Measurements from ENCODE around the gene CMTM5.

The CMTM5 gene

DNA sequence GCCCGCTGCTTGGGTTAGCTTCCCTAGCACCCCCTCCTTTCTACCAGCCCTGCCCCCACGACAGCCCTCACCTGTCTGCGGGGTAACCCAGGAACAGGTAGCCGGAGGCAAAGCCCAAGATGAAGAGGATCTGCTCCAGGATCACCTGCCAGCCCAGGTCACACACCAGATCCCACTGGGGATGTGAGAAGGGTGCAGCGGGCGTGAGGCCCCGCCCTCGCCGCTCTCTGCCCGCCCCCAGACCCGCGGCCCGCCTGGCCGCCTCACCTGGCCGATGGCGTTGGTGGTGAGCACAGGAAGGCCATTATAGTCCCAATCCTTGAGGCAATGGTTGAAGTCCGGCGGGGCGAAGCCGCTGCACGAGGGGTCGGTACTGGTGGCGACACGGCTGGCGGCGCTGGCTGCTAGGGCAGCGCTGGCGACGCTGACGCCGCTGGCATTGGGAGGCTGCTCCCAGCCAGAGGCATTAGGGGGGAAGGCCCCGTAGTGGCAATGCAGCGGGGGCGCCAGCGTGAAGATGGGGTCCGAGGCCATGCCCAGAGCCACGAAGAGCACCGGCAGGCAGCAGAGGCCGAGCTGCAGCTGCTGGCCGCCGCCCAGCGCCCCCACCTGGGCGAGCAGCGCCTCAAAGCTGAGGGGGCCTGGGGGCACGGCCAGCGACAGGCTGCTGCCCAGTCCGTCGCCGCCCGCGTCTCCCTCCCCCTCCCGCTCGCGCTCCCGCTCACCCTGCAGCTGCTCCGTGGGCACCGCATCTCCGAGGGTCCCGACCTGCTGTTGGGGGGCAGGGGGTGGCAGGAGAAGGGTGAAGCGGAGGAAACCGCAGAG lies 25.0 kb upstream of the CMTM5 start:
- H3K4me3 ChIP-seq (ENCODE audit: low read depth, low read length): no peak overlapping the region
- DNase-seq (ENCODE audit: low read depth): no peak
- TF ChIP-seq POLR2A (IDR thresholded peaks at IDR 0.05; ENCODE audit: extremely low read depth, insufficient read length) (no peak), MYC (IDR thresholded peaks at IDR 0.05; ENCODE audit: low read depth, low read length) (no peak), CTCF (IDR thresholded peaks at IDR 0.05; ENCODE audit: low read depth, low read length) (no peak)
- TF ChIP-seq, protein P1, sequence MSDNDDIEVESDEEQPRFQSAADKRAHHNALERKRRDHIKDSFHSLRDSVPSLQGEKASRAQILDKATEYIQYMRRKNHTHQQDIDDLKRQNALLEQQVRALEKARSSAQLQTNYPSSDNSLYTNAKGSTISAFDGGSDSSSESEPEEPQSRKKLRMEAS (IDR thresholded peaks at IDR 0.05; ENCODE audit: low read depth, low read length): no peak

DNA sequence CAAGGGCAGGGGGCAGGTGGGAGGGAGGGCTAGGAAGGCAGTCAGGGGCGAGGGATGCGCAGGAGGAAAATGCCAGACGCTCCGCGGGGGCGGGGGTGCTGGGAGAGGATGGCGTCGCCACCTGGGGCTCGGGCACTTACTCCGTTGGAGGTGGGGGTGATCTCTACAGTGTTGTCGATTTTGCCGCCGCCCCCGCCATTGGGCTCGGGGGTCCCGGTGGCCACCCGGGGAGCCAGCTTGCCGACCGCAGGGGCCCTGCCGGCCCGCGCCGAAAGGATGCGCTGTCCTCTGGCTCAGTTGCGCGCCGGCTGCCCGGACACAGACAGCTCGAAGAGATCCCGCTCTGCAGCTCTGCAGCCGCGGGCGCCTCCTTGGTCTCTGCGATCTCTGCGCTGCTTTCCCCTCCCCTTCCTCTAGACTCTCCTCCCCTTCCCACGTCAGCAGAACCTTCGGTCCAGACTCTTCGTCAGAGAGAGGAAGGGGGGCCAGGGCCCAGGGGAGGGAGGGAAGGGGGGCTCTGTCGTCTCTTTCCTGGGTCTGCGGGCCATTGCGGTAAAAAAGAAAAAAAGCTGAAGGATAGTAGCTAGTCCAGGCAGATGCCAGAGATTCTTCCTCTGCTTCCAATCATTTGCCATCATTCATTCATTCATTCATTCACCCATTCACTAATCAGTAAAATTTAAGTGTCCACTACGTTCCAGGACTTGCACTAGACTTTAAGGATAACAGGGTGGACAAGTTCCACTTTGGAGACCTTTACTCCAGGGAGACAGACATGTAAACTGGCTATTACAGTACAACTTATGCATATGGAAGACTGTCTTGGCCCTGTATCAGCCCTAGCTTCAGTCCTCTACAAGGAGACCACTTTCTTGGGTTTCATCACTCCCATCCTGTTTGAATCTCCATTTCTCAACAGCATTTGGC lies 24.1 kb upstream of the CMTM5 start, which contains the start of gene SLC22A17:
SLC22A17 (minus strand) TSS at position 382 of the 927 bp plus-strand sequence.
- no peak for DNase-seq (ENCODE audit: low read depth)
- TF ChIP-seq CTCF (IDR thresholded peaks at IDR 0.05; ENCODE audit: low read depth, low read length) (no peak), MYC (IDR thresholded peaks at IDR 0.05; ENCODE audit: low read depth, low read length) (no peak), POLR2A (IDR thresholded peaks at IDR 0.05; ENCODE audit: extremely low read depth, insufficient read length) (no peak)
- TF ChIP-seq, protein P1 (IDR thresholded peaks at IDR 0.05; ENCODE audit: low read depth, low read length): no peak
- H3K4me3 ChIP-seq (ENCODE audit: low read depth, low read length): no peak within 1 kb of the TSS

- TF ChIP-seq CTCF (IDR thresholded peaks at IDR 0.05; ENCODE audit: low read depth, low read length) (no peak), POLR2A (IDR thresholded peaks at IDR 0.05; ENCODE audit: extremely low read depth, insufficient read length) (no peak), MYC (IDR thresholded peaks at IDR 0.05; ENCODE audit: low read depth, low read length) (no peak)
- TF ChIP-seq, protein P1 (IDR thresholded peaks at IDR 0.05; ENCODE audit: low read depth, low read length): no peak
- no peak overlapping the region for H3K4me3 ChIP-seq (ENCODE audit: low read depth, low read length)
- DNase-seq (ENCODE audit: low read depth): no peak
Measured at GRCh38 chr14:23353433-23353780, 23.4 kb upstream of the CMTM5 start.

- H3K4me3 ChIP-seq (ENCODE audit: low read depth, low read length): no peak overlapping the region
- no peak for TF ChIP-seq MYC (IDR thresholded peaks at IDR 0.05; ENCODE audit: low read depth, low read length)
- TF ChIP-seq, protein P1 (IDR thresholded peaks at IDR 0.05; ENCODE audit: low read depth, low read length): no peak
- TF ChIP-seq CTCF (IDR thresholded peaks at IDR 0.05; ENCODE audit: low read depth, low read length): no peak
- TF ChIP-seq POLR2A (IDR thresholded peaks at IDR 0.05; ENCODE audit: extremely low read depth, insufficient read length): no peak
- no peak for DNase-seq (ENCODE audit: low read depth)
Measured at GRCh38 chr14:23354990-23355389, 21.9 kb upstream of the CMTM5 start.

GRCh38 chr14:23355871-23356435 lies 20.9 kb upstream of the CMTM5 start:
- H3K4me3 ChIP-seq (ENCODE audit: low read depth, low read length): no peak overlapping the region
- TF ChIP-seq POLR2A (IDR thresholded peaks at IDR 0.05; ENCODE audit: extremely low read depth, insufficient read length): no peak
- TF ChIP-seq, protein P1 (IDR thresholded peaks at IDR 0.05; ENCODE audit: low read depth, low read length): no peak
- no peak for TF ChIP-seq CTCF (IDR thresholded peaks at IDR 0.05; ENCODE audit: low read depth, low read length)
- no peak for TF ChIP-seq MYC (IDR thresholded peaks at IDR 0.05; ENCODE audit: low read depth, low read length)
- DNase-seq (ENCODE audit: low read depth): no peak
